Stimulated activated CD8-positive, alpha-beta memory T cell treated with anti-CD3 and anti-CD28 coated beads, Interleukin-15, amount 100 ng/mL, for 1 hour (primary cell): ENCODE results near the gene EEF1AKMT3.

Experiments used
- DNase-seq: peaks from one replicate; pipeline ENCODE4 v3.0.0-alpha.2; 2020; ENCODE audit warnings: low read depth

Gene EEF1AKMT3

DNA sequence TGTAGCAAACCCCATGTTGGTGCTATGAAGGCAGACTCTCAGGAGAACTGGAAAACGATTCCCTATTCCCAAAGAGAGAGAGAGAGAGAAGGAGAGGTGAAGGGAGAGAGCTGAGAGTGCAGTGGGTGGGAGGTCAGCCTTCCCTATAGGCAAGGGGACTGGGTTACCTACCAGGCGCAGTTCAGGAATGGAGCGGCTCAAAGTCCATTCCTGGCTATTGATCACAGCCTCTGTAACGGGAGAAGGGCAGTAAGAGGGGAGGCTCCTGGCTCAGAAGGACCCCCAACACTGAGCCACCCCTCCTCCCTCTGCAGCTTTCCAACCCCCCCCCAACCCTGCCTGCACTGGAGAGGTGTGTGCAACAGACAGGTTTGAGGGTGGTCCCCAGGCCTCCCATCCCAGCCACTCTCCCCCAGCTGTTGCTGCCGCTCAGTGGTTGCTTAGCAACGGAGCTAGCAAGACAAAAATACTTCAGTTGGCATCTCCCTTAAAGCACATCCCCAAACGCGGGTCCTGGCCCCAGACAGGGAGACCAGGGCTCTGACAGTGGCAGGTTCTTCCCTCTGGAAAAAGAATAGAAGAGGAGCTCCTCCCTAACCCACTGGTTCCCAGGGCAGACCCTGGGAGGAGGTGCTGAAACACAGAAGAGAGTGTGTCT, 37.1 kb upstream of the EEF1AKMT3 start:
- DNase-seq, result no peak

DNA sequence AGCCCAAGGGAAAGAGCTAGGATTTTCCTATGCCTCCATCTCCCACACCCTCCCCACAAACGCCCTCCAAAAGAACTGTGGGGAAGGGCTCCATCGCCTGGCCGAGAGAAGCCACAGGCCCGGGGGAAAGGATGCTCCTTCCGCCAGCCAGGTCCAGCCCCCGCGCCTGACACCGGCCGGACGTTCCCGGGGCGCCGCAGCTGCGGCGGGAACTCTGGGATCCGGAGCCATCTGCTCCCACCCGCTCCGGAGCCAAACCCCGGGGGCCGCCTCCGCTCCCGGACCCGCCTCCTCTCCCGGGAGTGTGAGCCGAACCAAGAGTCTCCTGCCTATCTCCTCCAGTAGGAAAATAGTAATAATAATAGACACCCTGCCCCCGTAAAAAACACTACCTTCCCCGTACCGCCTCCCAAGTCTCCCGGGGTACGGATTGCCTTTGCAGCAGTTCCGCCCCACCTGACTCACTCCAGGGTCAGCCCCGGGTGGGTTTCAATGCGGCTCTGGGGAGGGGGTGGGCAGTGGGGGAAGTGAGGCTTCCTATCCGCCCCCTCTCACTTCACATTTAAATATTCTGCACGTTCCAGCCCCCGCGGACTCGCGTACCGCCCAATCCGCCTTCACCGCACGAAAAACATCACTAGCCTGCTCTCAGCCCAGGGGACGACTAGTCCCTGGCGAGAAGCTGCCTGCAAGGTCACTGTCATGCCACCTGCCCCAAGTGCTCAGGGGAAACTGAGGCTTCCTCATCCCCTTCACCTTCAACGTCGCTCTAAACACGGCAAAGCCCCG, 36.3 kb upstream of the EEF1AKMT3 start:
- DNase-seq, result no peak

DNA sequence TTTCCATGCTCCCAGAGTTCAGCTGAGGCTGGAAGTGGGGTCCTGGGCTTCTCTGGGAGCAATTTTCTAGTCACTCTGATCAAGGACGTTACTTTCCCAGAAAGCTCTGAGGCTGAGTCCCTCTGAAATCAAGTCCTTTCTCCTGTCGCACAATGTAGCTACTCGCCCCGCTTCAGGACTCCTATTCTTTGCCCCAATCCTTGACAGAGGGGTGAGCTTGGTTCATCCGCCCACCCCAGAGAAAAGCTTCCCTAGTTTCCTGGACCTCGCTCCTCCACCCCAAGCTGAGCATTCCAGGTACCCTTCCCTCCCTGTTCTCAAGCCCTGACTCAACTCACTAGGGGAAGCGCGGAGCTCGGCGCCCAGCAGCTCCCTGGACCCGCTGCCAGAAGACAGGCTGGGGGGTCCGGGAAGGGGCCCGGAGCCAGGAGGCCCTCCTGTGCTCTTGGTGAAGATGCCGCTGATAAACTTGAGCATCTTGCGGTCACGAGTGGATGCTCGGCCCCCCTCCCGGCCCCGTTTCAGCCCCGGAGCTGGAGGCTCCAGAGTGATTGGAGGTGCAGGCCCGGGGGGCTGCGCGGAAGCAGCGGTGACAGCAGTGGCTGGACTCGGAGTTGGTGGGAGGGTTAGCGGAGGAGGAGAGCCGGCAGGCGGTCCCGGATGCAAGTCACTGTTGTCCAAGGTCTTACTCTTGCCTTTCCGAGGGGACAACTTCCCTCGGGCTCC, 35.5 kb upstream of the EEF1AKMT3 start:
- no peak for DNase-seq

DNA sequence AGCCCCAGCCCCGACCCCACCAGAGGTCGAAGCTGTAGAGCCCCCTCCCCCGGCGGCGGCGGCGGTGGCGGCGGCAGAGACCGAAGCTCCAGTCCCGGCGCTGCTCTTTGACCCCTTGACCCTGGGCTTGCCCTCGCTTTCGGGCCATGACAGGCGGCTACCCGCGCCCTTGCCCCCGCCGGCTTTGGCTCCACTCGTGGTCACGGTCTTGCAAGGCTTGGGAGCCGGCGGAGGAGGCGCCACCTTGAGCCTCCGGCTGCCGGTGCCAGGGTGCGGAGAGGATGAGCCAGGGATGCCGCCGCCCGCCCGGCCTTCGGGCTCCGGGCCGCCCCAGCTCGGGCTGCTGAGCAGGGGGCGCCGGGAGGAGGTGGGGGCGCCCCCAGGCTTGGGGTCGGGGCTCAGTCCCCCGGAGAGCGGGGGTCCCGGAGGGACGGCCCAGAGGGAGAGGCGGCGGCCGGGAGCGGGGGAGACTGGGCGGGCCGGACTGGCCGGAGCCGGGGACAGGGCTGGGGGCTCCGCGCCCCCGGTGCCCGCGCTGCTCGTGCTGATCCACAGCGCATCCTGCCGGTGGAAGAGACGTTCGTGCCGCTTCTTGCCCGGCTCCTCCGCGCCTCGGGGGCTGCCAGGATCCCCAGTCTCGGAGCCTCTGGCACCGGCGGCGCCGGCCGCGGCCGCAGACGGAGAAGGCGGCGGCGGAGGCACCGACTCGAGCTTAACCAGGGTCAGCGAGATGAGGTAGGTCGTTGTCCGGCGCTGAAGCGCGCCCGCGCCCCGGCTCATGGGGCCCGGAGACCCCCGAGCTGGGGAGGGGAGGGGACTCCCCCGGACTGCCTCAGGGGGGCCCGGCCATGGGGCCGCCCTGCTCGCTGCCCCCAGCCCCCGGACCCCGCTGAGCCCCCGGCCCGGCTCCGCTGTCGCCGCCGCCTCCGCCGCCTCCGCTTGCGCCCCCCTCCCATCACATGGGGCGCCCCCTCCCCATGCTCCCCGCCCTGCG, 34.6 kb upstream of the EEF1AKMT3 start:
- no peak for DNase-seq

DNA sequence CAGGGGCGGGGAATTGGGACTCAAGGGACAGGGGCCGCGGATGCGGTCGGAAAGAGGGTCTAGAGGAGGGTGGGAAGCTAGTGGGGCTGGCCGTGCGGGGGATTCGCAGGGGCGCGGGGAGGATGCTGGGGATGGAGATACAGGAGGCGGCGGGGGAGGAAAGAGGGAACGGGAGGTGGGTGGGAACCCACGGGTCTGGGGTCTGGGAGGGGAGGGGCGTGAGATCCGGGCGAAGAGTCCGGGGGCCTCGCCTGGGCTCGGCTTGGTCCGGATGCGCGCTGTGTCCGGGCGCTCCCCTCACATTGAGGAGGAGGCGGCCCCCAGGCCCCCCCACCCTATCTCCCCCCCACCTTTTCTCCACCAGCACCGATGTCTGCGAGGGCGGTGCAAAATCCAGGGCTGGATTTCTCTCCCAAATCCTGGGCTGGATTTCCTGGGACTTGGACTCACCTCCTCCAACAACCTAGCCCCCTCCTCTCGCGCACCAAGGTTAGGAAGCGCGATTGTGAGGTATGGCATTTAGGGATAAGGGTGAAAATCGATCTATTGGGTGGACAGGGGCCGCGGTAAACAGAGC, 33.7 kb upstream of the EEF1AKMT3 start, which contains the start of gene AGAP2:
TSS of gene AGAP2 (minus strand) at position 82 of the 577 bp plus-strand sequence. CDS start 496 bp downstream, outside the sequence.
- DNase-seq, result no peak

DNA sequence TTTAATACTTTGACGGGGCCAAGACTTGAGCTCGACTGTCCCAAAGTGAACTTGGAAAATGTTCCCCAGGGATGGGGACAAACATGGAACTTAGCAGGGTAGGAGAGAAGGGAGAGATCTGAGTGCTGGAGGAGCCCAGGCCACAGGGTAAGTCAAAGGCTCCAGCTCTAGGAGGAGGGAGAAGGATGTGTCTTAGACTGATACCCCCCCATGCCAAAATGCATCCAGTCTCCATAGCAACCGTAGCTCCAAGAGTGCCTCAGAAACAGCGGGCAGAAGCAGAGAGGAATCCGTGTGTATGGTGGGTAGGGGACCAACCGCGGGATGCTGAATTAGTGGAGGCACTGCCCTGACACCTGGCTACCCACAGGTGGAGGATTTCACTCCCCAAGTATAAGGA, 33.0 kb upstream of the EEF1AKMT3 start:
- no peak for DNase-seq

DNA sequence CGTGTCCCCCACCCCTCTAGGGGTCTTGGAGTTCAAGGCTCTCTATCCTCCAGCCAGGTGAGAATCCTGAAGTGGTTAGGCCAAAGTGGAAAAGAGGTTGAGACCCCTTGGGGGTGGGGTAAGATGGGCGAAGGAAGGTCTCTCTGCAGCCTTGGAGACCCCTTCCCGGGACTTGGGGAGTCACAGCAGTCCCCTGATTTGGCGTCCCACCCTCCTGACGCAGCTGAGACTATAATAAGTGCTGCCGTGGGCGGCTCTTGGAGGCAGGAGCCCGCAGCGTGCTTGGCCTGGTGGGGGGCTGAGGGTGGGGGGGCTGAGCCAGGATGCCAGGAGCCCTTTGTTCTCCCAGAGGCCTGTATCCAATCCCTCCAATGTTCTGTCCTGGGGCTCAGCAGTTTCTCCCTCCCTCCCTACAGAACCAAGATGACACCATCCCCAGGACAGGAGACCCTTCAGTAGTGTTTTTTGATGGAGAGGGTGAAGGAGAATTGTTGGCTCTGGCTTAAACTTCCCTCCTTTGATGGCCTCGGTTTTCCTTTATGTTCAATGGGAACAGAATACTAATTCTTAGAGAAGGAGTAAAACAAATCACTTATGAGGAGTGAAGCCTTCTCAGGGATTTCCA, 32.4 kb upstream of the EEF1AKMT3 start:
- DNase-seq, result no peak

DNA sequence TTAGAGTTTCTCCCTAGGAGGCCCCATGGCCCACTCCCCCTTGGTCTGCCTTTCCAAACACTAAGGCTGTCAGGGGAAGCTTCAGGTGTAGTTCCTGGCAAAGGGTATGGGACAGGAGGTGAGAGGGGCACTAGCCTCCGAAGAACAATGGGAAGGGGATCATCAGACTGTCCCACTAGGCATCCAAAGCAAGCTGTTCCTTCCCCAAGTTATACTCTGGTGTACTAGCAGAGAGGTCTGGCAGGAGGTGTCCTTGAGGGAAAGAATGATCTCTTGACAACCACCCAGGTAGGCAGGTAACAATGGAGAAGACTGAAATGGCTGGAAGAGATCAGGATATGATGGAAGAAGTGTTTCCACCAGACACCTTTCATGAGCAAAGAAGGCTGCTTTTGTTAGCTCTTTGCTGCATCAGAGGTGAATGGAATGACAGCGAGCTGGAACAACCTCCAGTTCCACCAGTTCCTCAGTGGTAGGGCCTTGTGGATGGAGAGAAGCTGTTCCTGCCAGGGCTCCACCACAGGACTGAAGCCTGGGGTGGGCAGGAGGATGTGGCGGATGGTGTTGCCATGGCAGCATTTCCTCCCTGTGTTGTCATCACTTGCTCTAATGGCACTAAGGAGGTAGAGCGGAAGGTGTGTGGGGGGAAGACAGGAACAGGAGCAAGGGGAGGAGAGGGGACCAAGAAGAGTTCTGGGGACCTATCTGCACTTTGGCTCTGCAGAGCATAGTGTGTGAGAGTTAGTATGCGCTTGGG, 31.6 kb upstream of the EEF1AKMT3 start:
- peak; percentile 56 for DNase-seq

DNA sequence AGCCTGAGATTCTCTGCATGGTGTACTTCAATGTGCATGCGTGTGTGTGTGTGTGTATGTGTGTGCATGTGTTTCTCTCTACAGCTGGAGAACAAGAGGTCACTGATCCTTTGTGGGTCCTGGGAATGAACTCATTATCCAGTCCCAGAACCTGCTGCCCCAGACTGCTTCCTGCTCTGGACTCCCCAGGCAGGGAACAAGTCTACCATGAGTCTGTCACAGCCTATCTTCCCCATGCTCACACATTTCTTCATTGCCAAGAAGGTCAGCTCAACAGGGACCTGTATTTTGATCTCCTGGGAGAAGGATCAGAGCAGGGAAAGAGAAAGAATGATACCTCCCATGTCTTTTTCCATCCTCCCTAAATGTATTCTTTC, 31.0 kb upstream of the EEF1AKMT3 start:
- DNase-seq, result no peak

DNA sequence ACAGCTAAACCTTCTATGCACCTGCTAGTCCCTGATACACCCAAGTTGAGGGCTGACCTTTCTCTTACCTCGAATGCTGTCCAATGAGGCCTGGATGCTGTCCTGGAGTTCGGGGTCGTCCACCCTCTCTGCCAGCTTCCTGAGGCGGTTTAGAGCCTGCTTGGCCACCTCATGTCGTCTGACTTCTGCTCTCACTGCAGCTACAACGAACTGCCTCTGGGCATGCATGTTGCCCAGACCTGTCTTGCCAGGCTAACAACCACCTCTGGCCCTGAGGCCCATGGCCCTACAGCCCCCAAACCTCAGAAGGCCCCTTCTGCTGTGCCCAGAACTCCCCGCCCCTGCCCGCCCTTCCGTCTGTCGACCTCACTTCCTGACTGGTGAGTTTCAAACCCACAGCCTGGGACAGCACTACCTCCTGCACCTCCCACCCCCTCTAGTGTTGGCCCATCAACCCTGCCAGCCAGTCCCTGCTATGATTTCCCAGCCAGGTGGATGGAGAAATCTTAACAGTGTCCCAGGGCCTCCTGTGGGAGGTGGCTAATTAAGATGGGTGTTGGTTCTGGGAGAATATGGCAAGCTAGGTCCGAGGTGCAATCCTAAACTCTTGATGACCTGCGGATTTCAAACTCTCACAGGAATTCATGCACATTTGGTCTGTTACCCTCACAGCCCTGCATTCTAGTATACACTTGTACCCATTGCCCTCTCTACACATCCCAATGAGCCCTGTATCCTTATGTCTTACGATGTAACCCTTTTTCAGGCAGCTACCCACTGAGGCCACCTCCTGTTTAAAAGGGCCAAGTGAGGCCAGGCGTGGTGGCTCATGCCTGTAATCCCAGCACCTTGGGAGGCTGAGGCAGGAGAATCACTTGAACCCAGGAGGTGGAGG, 30.3 kb upstream of the EEF1AKMT3 start:
- peak; percentile 60 for DNase-seq

DNA sequence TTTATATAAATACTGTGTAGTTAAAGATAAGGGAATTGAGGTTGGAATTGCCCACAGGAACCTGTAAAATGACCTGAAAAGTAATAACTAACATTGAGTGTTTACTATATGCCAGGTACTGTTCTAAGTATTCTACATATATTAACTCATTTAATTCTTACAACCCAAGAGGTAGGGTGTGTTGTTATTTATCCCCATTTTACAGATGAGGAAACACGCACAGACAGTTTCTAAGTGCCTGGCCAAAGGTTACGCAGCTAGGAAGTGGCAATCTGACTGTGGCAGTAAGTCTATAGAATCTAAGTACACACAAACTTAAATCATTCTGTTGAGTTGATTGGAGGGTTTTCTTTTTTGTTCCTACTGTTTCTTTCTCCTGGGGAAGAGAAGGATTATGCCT, 28.6 kb upstream of the EEF1AKMT3 start:
- DNase-seq, result no peak

DNA sequence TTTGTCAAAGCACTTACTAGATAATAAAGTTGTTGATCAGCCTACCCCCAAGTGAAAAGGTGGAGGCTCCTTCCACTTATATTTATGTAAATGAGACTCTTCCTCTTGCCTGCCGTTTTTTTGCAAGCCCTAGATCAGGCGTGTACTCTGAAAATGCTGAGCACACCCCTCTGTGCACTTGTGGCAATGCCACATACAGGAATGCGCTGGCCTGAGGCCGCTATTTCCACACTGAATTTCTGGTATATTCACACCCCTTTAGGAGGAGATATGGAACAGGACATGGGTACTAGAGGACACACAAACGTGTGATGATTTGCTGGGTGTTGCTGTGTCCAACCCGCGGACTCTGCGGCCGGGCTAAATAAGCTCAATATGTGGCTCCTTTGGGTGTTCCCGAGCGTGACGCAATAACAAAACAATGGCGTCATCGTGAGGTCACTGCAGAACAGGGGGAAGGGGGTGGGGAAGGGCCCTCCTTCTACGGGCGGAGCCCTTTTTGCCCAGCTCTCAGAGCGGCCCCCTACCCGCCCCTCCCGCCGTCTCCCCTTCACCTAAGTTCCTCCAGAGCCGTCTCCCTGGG, 28.1 kb upstream of the EEF1AKMT3 start:
- peak; percentile 31 for DNase-seq

DNA sequence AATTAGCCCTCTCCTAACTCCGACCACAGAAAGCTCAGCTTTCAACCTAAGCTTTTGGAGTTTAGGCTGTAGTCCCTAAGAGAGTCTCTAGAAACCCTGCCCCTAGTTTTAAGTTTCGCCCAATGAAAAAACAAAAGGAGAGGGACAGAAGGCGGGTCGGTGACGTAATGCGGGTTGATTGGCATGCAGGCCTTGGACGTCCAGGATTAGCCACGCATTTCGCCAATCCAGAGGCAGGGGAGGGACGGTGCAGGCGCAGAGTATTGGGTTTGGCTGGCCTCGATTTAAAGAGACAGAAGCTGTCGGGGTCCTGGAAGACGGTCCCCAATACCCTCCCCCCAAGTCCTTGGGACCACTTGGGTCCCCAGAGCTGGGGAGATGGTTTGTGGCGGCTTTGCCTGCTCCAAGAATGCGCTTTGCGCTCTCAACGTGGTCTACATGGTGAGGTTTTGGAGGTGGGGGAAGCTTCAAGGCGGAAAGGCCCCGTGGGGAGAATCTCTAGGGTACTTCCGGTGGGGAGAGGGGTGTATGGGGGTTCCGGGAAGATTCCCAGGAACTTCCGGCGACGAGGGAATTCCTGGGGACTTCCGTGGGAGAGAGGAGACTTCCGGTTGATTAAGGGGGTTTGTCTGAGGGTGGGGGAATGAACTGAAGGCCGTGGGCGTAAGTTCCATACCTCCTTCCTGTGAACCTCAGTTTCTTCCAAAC, 27.5 kb upstream of the EEF1AKMT3 start, which contains the start of gene TSPAN31:
TSS of gene TSPAN31 (plus strand) at position 263 of the 708 bp plus-strand sequence. CDS start at position 379, 116 bp downstream.
- peak; percentile 90 for DNase-seq

DNA sequence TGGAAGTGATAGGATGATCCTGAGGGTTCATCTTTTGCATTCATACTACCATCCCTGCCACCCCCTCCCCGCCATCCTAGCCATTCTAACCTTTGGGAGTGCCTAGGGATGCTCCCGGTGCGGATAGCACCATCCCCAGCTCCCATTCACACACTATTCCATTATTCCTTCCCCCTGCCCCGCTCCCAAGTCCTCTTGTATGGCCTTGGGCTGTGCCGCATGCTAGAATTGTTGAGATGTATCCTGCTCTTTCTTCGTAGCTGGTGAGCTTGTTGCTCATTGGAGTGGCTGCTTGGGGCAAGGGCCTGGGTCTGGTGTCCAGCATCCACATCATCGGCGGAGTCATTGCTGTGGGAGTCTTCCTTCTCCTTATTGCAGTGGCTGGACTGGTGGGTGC, 26.9 kb upstream of the EEF1AKMT3 start:
- DNase-seq, result no peak

DNA sequence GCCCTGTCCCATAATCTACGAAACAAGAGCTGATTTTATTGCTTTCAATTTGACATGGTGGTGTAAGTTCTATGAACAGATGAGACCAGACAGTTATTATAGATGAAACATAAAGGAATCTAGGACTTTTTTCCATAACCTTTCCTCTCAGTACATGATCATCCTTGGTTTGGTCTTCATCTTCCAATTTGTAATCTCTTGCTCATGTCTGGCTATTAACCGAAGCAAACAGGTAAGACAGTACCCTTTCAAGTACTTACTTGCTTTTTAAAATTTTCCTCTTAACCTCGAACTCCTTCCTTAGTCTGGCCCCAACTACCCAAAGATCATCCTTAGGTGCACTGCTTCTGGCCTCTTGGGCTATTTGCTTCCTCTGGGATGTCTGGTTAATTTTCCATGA, 26.4 kb upstream of the EEF1AKMT3 start:
- no peak for DNase-seq

DNA sequence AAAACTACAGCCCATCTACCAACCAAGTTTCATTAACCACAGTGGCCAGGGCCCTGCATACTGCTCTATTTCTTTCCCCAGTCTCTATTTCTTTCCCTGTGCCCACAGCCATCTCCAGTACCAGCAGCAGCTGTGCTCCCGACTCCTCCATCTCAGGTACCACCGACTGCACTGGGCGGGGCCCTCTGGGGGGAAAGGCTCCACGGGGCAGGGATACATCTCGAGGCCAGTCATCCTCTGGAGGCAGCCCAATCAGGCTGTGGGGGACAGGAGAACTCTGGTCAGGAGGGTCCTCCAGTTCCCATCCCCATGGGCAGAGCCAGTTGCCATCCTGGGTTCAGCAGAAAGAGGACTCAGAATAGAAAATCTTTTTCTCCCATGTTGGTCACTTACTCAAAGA, 23.4 kb upstream of the EEF1AKMT3 start:
- DNase-seq, result no peak

DNA sequence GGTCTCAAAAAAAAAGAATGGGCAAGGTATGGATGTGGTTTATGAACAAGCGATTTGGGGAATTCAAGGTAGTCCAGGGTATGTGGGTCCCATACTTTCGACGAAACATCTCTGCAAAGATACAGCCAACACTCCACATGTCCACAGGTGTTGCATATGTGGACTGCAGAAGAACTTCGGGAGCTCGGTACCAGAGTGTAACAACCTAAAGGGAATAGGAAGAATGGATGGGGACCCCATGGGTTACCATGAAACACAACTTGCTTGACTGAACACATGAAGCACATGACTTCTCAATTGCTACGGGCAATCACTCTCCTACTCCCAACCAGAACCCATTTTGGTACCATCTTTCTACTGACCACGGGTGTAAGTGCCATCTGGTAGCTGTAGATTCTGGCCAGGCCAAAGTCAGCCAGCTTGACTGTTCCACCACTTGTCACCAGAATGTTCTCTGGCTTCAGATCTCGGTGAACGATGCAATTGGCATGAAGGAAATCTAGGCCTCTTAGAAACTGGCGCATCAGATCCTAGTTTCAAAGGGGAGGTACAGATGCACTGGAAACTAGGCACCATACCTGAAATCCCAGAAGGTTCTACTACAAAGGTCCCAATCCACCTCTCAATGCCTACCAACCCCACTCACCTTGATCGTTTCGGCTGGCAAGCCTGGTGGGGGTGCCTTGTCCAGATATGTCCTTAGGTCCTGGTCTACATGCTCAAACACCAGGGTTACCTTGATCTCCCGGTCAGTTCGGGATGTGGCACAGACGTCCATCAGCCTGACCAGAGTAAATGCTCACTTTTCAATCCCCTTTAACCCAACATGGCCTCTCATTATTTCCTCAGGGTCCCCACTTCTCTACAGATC, 21.6 kb upstream of the EEF1AKMT3 start:
- DNase-seq, result no peak
